ENCODE measurements around the gene EID2B.

The EID2B gene, protein sequence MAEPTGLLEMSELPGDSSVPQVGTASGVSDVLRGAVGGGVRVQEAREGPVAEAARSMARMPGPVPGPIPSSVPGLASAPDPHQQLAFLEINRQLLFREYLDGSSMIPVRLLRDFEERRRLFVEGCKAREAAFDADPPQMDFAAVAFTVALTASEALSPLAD

DNA sequence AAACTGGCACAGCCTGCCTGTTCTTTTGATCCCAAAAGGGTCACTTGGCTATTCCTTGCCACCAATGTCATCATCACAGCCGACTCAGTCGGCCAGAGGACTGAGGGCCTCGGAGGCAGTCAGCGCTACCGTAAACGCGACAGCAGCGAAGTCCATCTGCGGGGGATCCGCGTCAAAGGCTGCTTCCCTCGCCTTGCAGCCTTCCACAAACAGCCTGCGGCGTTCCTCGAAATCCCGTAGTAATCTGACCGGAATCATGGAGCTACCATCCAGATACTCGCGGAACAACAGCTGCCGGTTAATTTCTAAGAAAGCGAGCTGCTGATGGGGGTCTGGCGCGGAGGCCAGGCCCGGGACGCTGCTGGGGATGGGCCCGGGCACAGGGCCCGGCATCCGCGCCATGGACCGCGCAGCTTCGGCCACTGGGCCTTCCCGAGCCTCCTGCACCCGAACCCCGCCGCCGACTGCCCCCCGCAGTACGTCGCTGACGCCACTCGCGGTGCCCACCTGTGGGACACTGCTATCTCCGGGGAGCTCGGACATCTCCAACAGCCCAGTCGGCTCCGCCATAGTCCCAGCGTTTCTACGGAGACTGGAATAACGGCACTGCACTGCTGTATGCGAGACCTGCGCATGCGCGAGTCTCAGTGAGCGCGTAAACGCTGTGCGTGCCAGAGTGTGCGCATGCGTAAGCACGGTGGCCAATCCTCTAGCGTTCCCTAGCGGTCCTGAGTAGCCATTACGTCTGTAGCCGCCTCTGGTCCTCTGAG lies at the start of gene EID2B:
EID2B (minus strand) TSS at position 620 of the 770 bp plus-strand sequence; CDS start at position 570, 50 bp downstream.
- in situ Hi-C loops (cut with HindIII; ENCODE audit: low sequenced_read_pairs), result no loop called here

DNA sequence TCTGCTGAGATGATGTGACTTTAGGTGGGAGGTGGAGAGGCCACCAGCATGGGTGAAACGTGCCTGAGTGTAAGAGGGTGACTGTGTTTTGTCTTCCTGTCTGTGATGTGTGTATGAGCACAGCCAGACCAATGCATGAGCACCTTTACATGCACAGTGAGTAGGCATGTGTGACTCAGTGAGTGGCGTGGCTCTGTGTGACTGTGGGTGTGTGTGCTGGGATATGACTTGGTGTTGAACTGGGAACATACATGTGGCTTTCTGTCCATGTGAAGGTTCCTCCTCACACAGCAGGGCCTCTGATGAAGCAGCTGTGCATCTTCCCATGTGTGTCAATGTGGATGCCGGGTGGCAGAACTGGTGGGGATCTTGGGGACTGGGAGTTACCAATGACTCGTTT lies 49.8 kb upstream of the EID2B start:
- in situ Hi-C loops (cut with HindIII; ENCODE audit: low sequenced_read_pairs), result no loop called here

DNA sequence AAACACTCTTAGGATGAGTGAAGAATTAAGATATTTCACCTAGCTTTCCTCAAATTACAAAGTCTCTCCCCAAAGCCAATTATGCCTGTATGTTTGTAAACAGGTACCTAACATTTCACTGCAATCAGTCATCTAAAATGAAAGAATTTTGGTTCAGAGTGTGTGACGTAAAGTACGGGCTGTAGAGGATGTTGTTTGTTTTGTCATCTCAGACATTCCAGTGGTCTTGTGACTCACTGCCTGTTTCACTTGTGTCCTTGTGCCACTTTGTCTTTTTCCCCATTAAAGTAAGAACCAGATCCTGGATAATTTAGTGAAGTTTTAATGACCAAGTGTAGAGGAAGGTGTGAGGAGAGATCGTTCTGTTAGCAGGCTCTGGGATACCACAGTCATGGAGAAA lies 36.0 kb upstream of the EID2B start:
- in situ Hi-C loops (cut with HindIII; ENCODE audit: low sequenced_read_pairs), result no loop called here

DNA sequence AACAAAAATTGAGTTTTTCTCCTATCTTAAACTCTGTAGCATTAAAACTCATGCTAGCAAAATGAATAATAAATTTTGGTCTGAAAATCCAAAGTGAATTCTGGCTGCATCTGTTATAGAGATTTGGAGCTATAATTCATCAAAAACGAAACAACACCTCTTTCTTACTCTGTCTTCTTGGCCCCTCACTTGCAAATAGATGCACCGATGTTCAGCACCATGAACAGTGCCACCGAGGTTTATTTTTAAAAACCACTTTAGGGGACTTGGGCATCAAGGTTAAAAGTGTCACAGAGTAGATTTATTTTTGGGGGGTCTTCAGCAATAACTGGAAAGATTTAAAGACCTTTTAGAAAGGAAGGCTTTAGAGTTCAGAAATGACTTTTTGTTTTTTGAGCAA lies 33.4 kb upstream of the EID2B start:
- in situ Hi-C loops (cut with HindIII; ENCODE audit: low sequenced_read_pairs), result no loop called here

DNA sequence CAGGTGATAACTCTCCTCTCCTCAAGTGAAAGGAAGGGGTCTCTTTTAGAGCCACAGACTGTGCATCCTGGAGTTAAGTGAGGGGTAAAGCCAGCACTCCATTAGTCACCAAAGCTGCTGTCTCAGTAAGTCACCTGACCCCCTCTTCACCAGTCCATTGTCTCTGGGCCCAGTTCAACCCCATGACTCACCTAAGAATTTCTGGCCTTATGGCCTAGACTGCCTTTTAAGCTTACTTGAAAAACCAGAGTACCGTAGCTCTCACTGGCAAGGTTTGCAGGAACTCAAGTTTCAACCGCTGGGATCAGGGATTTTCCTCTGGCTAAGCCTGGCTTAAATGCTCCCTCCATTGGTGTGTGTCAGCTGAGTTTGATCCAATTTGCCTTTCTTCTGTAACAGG lies 30.8 kb upstream of the EID2B start:
- in situ Hi-C loops (cut with HindIII; ENCODE audit: low sequenced_read_pairs), result no loop called here

DNA sequence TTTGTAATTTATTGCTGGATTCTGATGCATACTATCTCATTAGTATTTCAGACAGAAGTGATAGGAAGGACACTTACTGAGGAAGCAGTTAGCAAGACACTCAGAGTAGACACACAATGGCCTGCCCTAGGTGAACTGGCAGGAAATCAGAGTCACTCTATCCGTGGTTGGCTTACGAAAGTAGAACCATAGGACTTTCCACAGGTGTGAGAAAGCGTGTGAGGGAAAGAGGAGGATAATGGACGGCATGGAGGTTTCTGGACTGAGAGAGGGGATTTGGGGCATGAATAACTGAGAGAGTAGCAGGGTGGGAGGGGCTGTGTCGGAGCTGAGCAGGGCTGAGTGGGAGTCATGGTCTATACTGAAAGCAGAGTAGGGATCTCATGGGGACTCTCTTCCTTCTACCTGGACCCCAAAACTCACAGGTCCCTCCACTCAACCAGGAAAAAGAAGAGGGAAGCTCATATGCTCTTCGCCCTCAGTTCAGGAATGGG lies 26.0 kb upstream of the EID2B start:
- in situ Hi-C loops (cut with HindIII; ENCODE audit: low sequenced_read_pairs), result no loop called here

DNA sequence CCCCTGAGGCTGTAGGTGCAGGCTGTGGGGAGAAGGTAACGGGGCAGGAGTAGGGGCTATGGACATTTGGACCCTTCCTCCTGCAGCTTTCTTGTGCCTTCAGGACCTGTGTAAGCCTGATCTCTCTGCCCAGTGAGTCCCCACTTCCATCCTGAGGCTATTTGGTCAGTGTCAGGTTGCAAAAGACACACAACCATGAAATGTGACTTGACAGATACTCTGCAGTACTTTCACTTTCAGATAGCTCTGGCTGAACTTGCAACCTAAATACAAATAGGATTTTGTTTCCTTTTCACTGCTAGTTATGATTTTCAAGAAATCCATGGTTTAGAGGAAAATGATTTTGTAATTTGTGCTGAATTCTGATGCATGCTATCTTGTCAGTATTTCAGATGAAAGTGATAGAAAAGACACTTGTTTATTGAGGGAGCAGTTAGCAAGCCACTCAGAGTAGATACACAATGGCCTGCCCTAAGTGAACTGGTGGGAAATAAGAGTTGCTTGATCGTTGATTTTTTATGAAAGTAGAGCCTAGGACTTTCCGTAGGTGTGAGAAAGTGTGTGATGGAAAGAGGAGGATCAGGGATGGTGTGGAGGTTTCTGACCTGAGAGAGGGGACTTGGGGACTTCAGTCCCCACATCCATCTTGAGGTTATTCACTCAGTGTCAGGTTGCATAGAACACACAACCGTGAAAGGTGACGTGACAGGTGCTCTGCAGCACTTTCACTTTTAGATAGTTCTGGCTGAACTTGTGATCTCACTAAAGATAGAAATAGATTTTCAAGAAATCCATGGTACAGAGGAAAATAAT lies 25.4 kb upstream of the EID2B start:
- in situ Hi-C loops (cut with HindIII; ENCODE audit: low sequenced_read_pairs), result no loop called here

DNA sequence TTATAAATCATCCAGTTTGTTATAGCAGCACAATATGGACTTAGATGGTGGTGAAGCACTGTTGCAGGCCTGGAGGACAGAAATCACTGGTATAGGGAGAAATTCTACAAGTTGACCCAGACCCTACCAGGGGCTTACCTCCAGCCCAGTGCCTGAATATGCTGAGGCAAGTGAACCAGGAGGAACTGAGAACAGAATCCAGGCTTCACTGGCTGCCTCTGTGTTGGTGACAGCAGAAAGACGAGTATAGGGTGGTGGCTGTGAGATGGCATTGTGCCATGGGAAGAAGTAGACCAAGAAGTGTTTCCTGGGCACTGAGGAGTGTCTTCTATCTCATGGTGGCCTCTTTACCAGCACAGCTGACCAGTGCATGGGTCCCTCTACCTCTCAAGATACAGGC lies 23.2 kb upstream of the EID2B start:
- in situ Hi-C loops (cut with HindIII; ENCODE audit: low sequenced_read_pairs), result no loop called here

DNA sequence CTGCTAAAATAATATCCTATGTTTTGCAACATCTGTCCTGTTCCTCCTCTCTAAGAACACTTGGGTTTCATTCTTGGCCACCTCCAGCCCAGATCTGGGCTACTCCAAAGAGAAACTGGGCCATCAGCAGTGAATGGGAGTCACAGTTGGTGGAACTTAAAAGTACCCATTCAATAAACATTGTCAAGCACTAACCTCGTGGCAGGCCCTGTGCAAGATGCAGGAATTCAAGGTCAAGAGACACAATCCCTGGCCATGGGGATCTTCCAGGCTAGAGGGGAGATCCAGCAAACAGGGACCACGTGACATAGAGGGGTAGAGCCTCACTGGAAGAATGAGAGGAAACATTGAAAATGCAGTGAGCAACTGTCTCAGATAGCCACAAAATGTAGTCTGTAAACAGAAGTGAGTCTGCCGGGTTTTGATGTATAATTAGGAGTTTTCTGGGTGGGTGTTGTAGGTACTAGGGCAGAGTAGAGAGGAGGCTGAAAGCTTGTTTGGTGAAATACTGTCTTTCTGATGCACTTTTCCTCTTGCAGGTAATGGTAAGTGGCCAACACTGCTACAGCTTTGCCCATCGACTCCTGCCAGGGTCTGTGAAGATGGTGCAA lies 22.2 kb upstream of the EID2B start:
- in situ Hi-C loops (cut with HindIII; ENCODE audit: low sequenced_read_pairs), result no loop called here

DNA sequence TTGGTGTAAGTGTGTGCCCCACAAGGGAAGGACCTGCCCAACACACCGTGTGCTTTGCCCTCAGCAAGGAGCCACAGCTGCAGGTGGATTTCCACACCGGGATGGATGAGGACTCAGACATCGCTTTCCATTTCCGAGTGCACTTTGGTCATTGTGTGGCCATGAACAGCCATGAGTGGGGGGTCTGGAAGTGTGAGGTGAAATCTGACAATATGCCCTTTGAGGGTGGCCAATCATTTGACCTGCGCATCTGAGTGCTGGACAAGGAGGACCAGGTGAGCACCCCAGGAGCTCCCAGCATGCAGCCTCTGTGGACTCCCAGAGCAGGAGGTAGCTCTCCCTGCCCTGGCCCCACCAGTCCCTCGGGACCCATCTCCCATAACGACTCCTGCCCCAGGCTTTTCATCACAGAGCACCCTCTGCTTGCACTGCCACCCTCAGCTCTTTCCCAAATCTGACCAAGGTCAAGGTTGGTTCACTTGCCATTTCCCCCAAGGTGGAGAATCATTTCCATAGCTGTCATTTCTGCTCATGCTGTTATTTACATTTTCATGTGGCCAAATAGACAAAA lies 20.5 kb upstream of the EID2B start:
- in situ Hi-C loops (cut with HindIII; ENCODE audit: low sequenced_read_pairs), result no loop called here

DNA sequence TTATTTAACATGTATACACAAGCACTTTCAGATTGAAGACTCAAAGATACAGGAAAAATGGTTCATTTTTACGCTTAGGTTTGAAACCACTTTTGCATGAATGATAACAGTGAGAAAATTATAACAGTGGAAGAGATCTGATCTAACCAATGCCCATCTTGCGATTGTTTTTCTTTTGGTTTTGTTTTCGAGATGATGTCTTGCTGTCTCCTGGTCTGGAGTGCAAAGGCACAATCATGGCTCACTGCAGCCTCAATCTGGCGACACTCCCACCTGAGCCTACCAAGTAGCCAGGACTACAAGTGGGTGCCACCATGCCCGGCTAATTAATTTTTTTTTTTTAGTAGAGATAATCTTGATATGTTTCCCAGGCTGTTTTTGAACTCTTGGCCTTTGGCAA lies 17.5 kb upstream of the EID2B start:
- in situ Hi-C loops (cut with HindIII; ENCODE audit: low sequenced_read_pairs), result no loop called here

DNA sequence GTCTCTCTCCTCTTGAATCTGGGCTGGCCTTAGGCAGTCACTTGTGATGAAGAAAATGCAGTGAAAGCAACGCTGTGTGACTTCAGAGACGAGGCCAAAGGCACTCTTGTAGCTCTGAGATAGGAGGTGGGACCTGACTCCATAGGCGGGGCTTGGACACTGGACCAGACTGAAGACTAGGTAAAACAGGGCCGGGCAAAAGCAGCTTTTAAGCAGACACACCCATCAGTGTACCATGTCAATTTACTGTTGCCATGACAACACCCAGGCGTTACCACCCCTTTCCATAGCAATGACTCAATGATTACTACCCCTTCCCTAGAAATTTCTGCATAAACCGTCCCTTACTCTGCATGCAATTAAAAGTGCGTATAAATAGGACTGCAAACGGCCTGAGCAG lies 13.9 kb upstream of the EID2B start:
- in situ Hi-C loops (cut with HindIII; ENCODE audit: low sequenced_read_pairs), result no loop called here

DNA sequence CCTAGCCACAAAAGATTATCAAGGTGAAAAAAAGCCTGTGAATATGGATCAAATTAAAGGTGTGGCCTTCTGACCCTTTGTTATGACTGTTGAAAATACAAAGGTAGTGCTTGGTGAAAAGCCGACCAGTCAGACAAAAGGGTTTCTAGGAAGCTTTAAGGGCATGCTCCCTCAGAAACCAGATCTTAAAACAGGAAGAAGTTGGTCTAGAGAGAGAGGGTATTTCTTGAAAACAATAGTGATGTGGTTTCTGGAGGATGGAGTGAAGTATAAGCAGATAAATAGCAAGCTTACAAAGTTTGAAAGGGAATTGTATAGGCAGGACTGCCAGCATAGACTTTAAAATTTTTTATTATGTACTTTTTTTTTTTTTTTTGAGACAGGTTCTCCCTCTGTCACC lies 12.3 kb upstream of the EID2B start:
- in situ Hi-C loops (cut with HindIII; ENCODE audit: low sequenced_read_pairs), result loop anchor here (5.0 kb wide), 1 partner anchor 297 kb away; no protein-coding TSS in a partner anchor

DNA sequence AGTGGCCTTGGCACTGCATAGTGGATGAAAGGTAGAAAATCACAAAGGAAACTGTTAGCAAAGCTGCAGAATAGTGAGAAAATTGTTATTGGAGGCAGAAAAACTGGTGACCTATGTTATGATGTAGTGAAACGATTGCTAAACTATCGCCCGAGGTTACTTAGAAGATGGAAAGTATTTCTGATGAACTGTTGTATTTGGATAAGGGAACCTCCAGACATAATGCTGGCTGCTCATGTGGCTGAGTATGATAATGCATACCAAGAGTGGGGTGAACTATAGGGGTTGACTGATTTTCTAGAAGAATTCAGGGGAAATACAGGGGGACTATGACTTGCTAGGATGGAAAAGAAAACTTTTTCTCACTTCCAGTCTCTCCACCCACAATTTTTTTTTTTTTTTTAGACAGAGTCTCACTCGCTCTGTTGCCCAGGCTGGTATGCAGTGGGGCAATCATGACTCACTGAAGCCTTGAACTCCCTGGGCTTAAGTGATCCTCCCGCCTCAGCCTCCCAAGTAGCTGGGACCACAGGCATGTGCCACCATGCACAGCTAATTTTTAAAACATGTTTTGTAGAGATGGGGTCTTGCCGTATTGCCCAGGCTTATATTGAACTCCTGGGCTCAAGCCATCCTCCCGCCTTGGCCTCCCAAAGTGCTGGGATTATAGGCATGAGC lies 11.7 kb upstream of the EID2B start:
- in situ Hi-C loops (cut with HindIII; ENCODE audit: low sequenced_read_pairs), result loop anchor here (5.0 kb wide), 1 partner anchor 298 kb away; no protein-coding TSS in a partner anchor

DNA sequence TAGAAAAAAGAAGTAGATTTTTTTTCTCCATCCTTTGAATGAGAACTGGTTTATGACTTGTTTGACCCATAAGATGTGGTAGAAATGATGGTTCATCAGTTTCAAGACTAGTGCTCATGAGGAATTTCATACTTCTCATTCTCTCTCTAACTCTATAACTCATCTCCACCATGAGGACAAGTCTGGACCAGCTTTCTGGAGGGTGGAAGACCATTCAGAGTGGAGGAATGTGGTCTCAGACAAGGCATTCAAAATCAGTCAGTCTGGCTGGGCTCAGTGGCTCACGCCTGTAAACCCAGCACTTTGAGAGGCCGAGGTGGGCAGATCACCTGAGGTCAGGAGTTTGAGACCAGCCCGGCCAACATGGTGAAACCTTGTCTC lies 10.8 kb upstream of the EID2B start:
- in situ Hi-C loops (cut with HindIII; ENCODE audit: low sequenced_read_pairs), result loop anchor here (5.0 kb wide), 1 partner anchor 299 kb away; no protein-coding TSS in a partner anchor

DNA sequence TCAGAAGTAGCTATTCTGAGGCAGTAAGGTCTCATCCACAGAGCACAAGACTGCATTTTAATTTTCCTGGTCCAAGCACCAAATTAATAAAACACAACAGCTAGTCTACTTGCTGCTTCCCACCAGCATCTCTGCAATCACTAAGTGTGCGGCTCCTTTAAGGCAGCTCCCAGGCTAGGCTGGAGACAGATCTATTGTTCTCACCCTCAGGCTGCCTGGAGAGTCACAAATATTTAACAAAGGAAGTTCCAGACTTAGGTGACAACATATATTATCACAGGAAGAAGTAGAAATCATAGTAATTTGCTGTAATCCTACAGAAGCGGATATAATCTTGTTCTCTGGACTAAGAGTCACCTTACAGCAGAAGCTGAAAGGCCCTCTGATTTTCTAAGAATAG lies 9.6 kb upstream of the EID2B start:
- in situ Hi-C loops (cut with HindIII; ENCODE audit: low sequenced_read_pairs), result loop anchor here (5.0 kb wide), 1 partner anchor 300 kb away; no protein-coding TSS in a partner anchor

DNA sequence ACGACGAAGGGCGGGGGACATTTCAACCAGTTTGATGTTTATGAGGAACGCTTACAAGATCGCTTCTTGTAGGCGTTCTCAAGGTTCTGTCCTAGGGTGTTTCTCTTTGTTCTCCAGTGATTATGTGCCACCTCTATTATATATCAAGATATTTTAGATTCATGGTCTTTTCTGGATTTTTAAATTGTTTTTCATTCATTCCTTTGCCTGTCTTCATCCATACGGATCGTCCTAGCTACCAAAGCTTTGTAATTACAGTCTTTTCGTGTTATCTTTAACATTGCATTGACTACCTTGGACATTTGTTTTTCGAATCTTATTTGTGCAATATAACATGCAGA lies 7.7 kb upstream of the EID2B start:
- in situ Hi-C loops (cut with HindIII; ENCODE audit: low sequenced_read_pairs), result loop anchor here (5.0 kb wide), 1 partner anchor 302 kb away; no protein-coding TSS in a partner anchor

DNA sequence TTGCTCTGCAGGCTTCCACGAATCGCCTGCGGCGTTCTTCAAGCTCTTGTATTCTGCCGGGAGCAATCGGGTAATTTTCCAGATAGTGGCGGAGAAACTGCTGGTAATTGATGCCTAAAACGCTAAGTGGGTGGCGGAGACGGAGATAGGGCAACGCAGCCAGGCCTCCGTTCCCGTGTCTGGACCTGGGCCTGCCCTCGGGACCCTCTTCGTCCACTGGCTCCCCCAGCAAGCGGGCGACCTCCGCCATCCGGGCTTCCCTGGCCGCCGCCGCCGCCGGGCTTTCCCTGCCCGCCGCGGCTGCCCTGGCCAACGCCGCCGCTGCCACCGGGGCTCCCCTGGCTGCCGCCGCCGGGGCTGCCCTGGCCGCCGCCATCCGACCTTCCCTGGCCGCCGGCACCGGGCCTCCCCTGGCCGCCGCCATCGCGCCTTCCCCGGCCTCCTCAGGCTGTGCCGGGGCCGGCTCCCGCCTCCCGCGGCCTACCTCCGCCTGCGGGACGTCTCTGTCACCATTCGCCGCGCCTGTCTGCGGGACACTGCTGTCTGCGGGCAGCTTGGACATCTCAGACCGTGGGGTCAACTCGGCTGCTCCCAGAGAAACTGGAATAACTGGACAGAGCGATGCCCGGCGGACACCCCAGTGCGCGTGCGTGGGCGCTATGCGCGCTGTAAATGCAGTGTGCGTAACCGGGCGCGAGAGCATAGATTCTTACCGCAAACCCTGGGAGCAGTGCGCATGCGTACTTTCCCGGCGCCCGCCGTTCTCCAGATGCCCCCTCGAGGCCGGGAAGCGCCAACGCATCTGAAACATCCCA lies 7.1 kb upstream of the EID2B start, which contains the start of gene EID2:
EID2 (minus strand) TSS at position 644 of the 815 bp plus-strand sequence; CDS start at position 562, 82 bp downstream.
- in situ Hi-C loops (cut with HindIII; ENCODE audit: low sequenced_read_pairs), result loop anchor here (5.0 kb wide), 2 partner anchors 37 to 303 kb away; no protein-coding TSS in a partner anchor

DNA sequence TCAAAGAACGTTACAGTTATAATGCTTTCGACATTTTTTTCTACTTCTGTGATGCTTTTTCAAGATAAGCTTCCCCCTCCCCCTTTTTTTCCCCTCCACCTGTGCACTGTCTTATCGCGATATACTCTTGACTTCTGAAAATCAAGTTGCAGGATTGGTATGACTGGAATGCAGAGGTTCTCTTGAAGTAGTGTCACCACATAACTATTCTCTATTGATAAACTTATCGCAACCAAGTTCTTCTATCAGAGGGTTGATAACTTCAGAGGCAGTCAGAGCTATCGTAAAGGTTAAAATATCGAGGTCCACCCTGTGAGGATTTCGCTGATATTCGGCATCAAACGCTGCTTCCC lies 6.5 kb upstream of the EID2B start:
- in situ Hi-C loops (cut with HindIII; ENCODE audit: low sequenced_read_pairs), result loop anchor here (5.0 kb wide), 1 partner anchor 37 kb away; no protein-coding TSS in a partner anchor

All from endothelial cell of hepatic sinusoid (primary cell).